Stomach (tissue), 4 donors: ENCODE results near the gene TTLL11.

Experiments used
- EP300 ChIP-seq: sonication (generic); formaldehyde crosslinking; IDR thresholded peaks from one replicate; pipeline ENCODE4 v1.6.1; 2017; ENCODE audit warnings: antibody characterized with exemption
- POLR2A ChIP-seq, 4 donors: fragments of 450-650 bp; IDR thresholded peaks; one replicate each; pipeline ENCODE4 v1.6.1; 2016; ENCODE audit warnings: antibody characterized with exemption in 4 of 4, control low read depth in 2 of 4, mild to moderate bottlenecking in 1 of 4, moderate library complexity in 1 of 4
- POLR2AphosphoS5 ChIP-seq, 3 donors: sonication (generic); formaldehyde crosslinking; IDR thresholded peaks; one replicate each; pipeline ENCODE4 v1.6.1; 2016; ENCODE audit warnings: antibody characterized with exemption in 3 of 3
- TF ChIP-seq, protein P1 (sequence below), 7 experiments: fragments of 450-650 bp in 4 of 7; fragments of 200-600 bp in 3 of 7; sonication (generic) in 3 of 7; IDR thresholded peaks; one replicate each; pipeline ENCODE4 v1.5.1; 2016 to 2019; ENCODE audit warnings: antibody characterized with exemption in 7 of 7, control low read depth in 2 of 7, mild to moderate bottlenecking in 1 of 7

DNA sequence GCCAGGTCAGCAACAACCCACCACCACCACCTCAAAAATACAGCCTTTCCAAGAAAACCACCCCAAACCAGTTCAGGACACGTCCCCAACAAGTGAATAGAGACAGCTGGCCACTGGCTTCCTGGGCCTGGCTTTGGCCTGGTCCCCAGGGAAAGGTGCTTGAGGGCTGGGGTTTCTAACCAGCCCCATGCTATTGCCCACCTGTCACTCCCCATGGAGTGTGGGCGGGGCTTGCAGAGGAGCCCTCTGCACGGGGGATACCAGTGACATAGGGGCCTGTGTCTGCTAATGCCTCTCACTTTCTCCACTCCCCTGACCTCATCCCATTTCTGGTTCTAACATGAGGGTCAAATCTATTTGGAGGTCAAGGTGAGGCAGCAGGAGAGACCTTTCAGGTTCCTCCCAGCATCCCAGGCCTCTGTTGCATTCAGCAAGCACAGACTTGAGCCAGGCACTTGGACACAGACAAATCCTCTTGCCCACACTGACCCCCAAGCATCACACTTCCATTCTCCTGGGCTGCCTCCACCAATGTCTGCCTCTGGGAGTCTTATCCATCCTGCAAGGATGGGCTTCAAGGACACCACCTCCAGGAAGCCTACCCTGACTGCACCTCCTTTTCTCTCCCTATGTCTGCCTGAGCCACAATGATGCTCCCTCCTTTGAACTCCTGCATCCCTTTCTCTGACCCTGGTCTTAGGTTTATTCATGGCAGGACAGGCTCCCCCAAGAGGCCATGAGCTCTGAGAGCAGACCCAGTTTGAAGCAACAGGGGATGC is 16.1 kb upstream of the TTLL11 start:
- no peak for TF ChIP-seq EP300
- TF ChIP-seq, protein P1, sequence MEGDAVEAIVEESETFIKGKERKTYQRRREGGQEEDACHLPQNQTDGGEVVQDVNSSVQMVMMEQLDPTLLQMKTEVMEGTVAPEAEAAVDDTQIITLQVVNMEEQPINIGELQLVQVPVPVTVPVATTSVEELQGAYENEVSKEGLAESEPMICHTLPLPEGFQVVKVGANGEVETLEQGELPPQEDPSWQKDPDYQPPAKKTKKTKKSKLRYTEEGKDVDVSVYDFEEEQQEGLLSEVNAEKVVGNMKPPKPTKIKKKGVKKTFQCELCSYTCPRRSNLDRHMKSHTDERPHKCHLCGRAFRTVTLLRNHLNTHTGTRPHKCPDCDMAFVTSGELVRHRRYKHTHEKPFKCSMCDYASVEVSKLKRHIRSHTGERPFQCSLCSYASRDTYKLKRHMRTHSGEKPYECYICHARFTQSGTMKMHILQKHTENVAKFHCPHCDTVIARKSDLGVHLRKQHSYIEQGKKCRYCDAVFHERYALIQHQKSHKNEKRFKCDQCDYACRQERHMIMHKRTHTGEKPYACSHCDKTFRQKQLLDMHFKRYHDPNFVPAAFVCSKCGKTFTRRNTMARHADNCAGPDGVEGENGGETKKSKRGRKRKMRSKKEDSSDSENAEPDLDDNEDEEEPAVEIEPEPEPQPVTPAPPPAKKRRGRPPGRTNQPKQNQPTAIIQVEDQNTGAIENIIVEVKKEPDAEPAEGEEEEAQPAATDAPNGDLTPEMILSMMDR (IDR thresholded peaks at IDR 0.05), result no peak
- TF ChIP-seq POLR2A (IDR thresholded peaks at IDR 0.05), result no peak
- TF ChIP-seq POLR2AphosphoS5 (IDR thresholded peaks at IDR 0.05), result no peak
